Transverse colon (tissue), 4 donors: ENCODE measurements around the gene ARID4B. TPM values are rescaled to one million over a fixed set of nuclear protein-coding genes. Genes with fewer than 3 reads are reported as not detected.

Source experiments
- DNase-seq: peaks from one replicate; pipeline ENCODE4 v3.0.0-alpha.2; 2019
- H3K27ac ChIP-seq, 4 donors: fragments of 200-600 bp; sonication (generic); 2 replicates each; pipeline ENCODE4 v1.5.1; 2016 to 2018; ENCODE audit warnings: inconsistent platforms in 4 of 4
- H3K27me3 ChIP-seq: fragments of 200-600 bp; sonication (generic); 2 replicates; pipeline ENCODE4 v1.5.1; 2017; ENCODE audit warnings: inconsistent platforms
- H3K36me3 ChIP-seq, 4 donors: fragments of 200-600 bp; sonication (generic); 2 replicates each; pipeline ENCODE4 v1.5.1; 2017 to 2019; ENCODE audit warnings: inconsistent platforms in 4 of 4
- H3K4me1 ChIP-seq, 4 donors: fragments of 200-600 bp; sonication (generic); 2 replicates each; pipeline ENCODE4 v1.5.1; 2017 to 2020; ENCODE audit warnings: inconsistent platforms in 4 of 4
- H3K4me3 ChIP-seq, 4 donors: fragments of 200-600 bp; sonication (generic); 1 replicate in 1 of 4; 2 replicates in 3 of 4; pipeline versions ENCODE4 v1.5.1 to v1.6.1; 2017 to 2019; ENCODE audit warnings: inconsistent platforms in 4 of 4
- H3K9me3 ChIP-seq, 2 donors: fragments of 200-600 bp; sonication (generic); 2 replicates each; pipeline ENCODE4 v1.5.1; 2017 to 2019; ENCODE audit warnings: inconsistent platforms in 2 of 2
- EP300 ChIP-seq: sonication (generic); formaldehyde crosslinking; IDR thresholded peaks from one replicate; pipeline ENCODE4 v1.6.1; 2017; ENCODE audit warnings: antibody characterized with exemption, low read depth
- POLR2A ChIP-seq: fragments of 450-650 bp; IDR thresholded peaks from one replicate; pipeline ENCODE4 v1.6.1; 2016; ENCODE audit warnings: antibody characterized with exemption, mild to moderate bottlenecking, moderate library complexity
- POLR2AphosphoS5 ChIP-seq, 3 donors: sonication (generic); formaldehyde crosslinking; IDR thresholded peaks; one replicate each; pipeline ENCODE4 v1.6.1; 2016; ENCODE audit warnings: antibody characterized with exemption in 3 of 3
- WGBS, 2 donors: methylation state at CpG; one replicate each; pipeline ENCODE4 v1.1.5; 2018; ENCODE audit warnings: low coverage in 1 of 2; 5-methylcytosine and 5-hydroxymethylcytosine counted together
- in situ Hi-C, 4 donors: fragments of 200-750 bp; cut with MboI; loops; one replicate each; pipeline versions ENCODE4 v1.15.0 to v1.15.1; 2017; ENCODE audit warnings: low sequenced_read_pairs in 3 of 4, low pct_ligation_motif_present in 1 of 4, low pct_unique_long_range_greater_than_20kb in 1 of 4
- intact Hi-C: fragments of 100-400 bp; cut with DNase I; formaldehyde crosslinking; loops from one replicate; pipeline ENCODE4 v1.15.1; 2023; ENCODE audit warnings: low total_unique reads
- total RNA-seq, 4 donors: library from RNA; depleted of rRNA; stranded (reverse); fragments of >200 nt; gene quantifications; one replicate each; pipeline ENCODE4 v1.1.0, GENCODE V29; 2016
- TF ChIP-seq, protein P1 (sequence below), 5 experiments: fragments of 200-600 bp in 3 of 5; fragments of 450-650 bp in 2 of 5; sonication (generic) in 3 of 5; IDR thresholded peaks; 1 replicate in 2 of 5; 2 replicates in 3 of 5; pipeline ENCODE4 v1.5.1; 2016 to 2017; ENCODE audit warnings: antibody characterized with exemption in 5 of 5, inconsistent platforms in 3 of 5, mild to moderate bottlenecking in 2 of 5, moderate library complexity in 1 of 5

The ARID4B gene
- total RNA-seq, 4 donors from 2014 or later, result 9.2 to 52.0 (median 34.0) TPM

GRCh38 chr1:235295902-235296350, 32.1 kb downstream of the ARID4B start:
- H3K36me3 ChIP-seq, result no peaks in the 10 kb centered on the region
- no peaks in the 10 kb centered on the region for H3K9me3 ChIP-seq
- in situ Hi-C loops, result no loop called here
- peaks cover 12 to 62% (median 26%) of the 10 kb centered on the region in 4 donors for H3K4me1 ChIP-seq
- H3K27ac ChIP-seq, result no peak overlapping the region
- WGBS, 2 donors, result 85 to 90% methylated on average over 5 of the region's 5 CpGs
- DNase-seq, result no peak
- intact Hi-C loops, result no loop called here
- no peaks in the 10 kb centered on the region for H3K27me3 ChIP-seq
- H3K4me3 ChIP-seq, result no peak overlapping the region
- TF ChIP-seq POLR2A (no peak), POLR2AphosphoS5 (IDR thresholded peaks at IDR 0.05) (no peak), EP300 (no peak)
- TF ChIP-seq, protein P1, sequence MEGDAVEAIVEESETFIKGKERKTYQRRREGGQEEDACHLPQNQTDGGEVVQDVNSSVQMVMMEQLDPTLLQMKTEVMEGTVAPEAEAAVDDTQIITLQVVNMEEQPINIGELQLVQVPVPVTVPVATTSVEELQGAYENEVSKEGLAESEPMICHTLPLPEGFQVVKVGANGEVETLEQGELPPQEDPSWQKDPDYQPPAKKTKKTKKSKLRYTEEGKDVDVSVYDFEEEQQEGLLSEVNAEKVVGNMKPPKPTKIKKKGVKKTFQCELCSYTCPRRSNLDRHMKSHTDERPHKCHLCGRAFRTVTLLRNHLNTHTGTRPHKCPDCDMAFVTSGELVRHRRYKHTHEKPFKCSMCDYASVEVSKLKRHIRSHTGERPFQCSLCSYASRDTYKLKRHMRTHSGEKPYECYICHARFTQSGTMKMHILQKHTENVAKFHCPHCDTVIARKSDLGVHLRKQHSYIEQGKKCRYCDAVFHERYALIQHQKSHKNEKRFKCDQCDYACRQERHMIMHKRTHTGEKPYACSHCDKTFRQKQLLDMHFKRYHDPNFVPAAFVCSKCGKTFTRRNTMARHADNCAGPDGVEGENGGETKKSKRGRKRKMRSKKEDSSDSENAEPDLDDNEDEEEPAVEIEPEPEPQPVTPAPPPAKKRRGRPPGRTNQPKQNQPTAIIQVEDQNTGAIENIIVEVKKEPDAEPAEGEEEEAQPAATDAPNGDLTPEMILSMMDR (IDR thresholded peaks at IDR 0.05), result no peak

DNA sequence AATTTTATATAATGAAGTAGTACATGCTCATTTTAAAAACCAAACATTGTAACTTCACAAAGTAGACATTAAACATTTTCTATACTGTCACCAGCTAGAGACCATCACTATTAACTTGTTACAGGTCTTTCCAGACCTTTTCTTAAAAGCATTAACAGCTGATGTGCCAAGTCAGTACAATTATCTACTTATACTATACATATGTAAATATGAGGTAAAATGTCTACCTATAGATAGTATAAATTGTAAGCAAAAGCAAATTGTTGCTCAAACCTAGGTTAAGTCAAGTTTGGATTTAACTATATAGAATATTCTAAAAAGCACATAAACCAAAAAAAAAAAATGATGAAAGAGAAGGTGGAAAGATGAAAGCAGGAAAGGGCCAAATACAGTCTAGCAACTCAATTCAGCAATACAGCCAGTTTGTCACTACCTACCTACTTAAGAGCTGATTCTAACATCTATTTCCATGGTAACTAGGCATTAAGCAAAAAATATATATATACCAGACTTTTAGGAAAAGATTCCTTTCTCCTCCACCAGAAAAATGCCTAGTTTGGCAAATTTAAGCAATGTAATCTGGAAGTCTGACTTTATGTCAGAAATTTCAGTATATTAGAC, 34.5 kb downstream of the ARID4B start:
- in situ Hi-C loops, result no loop called here
- H3K27ac ChIP-seq, result no peak overlapping the region
- no peaks in the 10 kb centered on the region for H3K36me3 ChIP-seq

DNA sequence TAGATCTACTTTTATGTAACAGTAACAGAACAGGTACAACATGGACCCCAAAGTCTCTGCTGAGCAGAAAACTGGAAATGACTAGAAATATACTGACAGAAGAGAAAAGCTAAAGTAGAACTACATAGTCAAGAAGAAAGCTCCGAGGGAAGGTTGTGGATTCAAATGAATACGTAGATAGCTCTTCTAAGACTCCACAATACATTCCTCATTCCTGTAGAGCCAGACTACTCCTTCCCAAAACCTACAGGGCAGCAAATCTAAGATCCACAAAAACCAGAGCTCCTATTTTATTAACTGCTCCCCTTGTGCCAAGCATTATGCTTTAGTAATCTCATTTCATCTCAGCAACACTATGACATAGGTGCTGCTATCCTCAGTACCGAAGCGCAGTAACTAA, 35.2 kb downstream of the ARID4B start:
- in situ Hi-C loops, result no loop called here
- H3K27ac ChIP-seq, result no peak overlapping the region

More for the DNA sequence above, 34.5 kb downstream of the ARID4B start:
- Histone ChIP-seq H3K4me3 (no peak overlapping the region), H3K27me3 (no peaks in the 10 kb centered on the region), H3K9me3 (no peaks in the 10 kb centered on the region), H3K4me1 (peaks cover 4 to 64% (median 23%) of the 10 kb centered on the region in 4 donors)
- intact Hi-C loops, result no loop called here
- no peak for DNase-seq
- TF ChIP-seq, protein P1 (IDR thresholded peaks at IDR 0.05), result no peak
- TF ChIP-seq POLR2A, result no peak
- no peak for TF ChIP-seq POLR2AphosphoS5 (IDR thresholded peaks at IDR 0.05)
- TF ChIP-seq EP300, result no peak

GRCh38 chr1:235291599-235292091, 36.3 kb downstream of the ARID4B start:
- WGBS, 2 donors, result 56 to 62% methylated on average over 6 of the region's 6 CpGs
- in situ Hi-C loops (no loop called here), intact Hi-C loops (no loop called here)
- no peak overlapping the region for H3K27ac ChIP-seq
- TF ChIP-seq, protein P1 (IDR thresholded peaks at IDR 0.05), result no peak
- TF ChIP-seq POLR2AphosphoS5 (IDR thresholded peaks at IDR 0.05) (no peak), POLR2A (no peak), EP300 (no peak)
- DNase-seq, result no peak
- peaks cover 4 to 61% (median 26%) of the 10 kb centered on the region in 4 donors for H3K4me1 ChIP-seq
- H3K4me3 ChIP-seq, result no peak overlapping the region
- H3K9me3 ChIP-seq, result no peaks in the 10 kb centered on the region
- H3K36me3 ChIP-seq, result no peaks in the 10 kb centered on the region
- no peaks in the 10 kb centered on the region for H3K27me3 ChIP-seq

More for the DNA sequence above, 35.2 kb downstream of the ARID4B start:
- H3K4me3 ChIP-seq, result no peak overlapping the region
- no peaks in the 10 kb centered on the region for H3K9me3 ChIP-seq
- intact Hi-C loops, result no loop called here
- H3K4me1 ChIP-seq, result peaks cover 4 to 63% (median 22%) of the 10 kb centered on the region in 4 donors
- no peaks in the 10 kb centered on the region for H3K27me3 ChIP-seq
- TF ChIP-seq POLR2A, result no peak
- no peak for TF ChIP-seq POLR2AphosphoS5 (IDR thresholded peaks at IDR 0.05)
- no peak for TF ChIP-seq EP300
- TF ChIP-seq, protein P1 (IDR thresholded peaks at IDR 0.05), result no peak
- no peaks in the 10 kb centered on the region for H3K36me3 ChIP-seq
- 81 to 94% methylated on average over 4 of the region's 4 CpGs for WGBS, 2 donors
- DNase-seq, result no peak
